MM.1S (cell line): Measurements from ENCODE around the gene RBM28.

Source experiments
- DNase-seq: peaks from one replicate; pipeline ENCODE4 v3.0.0-alpha.2; 2015
- H2AFZ ChIP-seq: fragments of 300-600 bp; sonication (generic); 2 replicates; pipeline ENCODE4 v1.6.0; 2016; ENCODE audit warnings: antibody characterized with exemption, low read length
- H3F3A ChIP-seq: fragments of 300-600 bp; sonication (generic); 2 replicates; pipeline ENCODE4 v1.6.1; 2016; ENCODE audit warnings: mild to moderate bottlenecking, antibody characterized with exemption, low read length, moderate library complexity, mixed read lengths; ENCODE audit not compliant: insufficient read depth
- H3K27ac ChIP-seq: fragments of 300-600 bp; sonication (generic); 2 replicates; pipeline ENCODE4 v1.5.1; 2016; ENCODE audit warnings: mild to moderate bottlenecking, low read length
- H3K27me3 ChIP-seq: fragments of 300-600 bp; sonication (generic); replicated peaks from 2 replicates; pipeline ENCODE4 v1.6.0; 2016; ENCODE audit warnings: low read length; ENCODE audit not compliant: insufficient read depth
- H3K36me3 ChIP-seq: fragments of 300-600 bp; sonication (generic); replicated peaks from 2 replicates; pipeline ENCODE4 v1.6.1; 2016; ENCODE audit warnings: mild to moderate bottlenecking, low read length, mixed read lengths; ENCODE audit not compliant: insufficient read depth
- H3K4me1 ChIP-seq: fragments of 300-600 bp; sonication (generic); 2 replicates; pipeline ENCODE4 v1.6.1; 2016; ENCODE audit warnings: low read length, mixed read lengths
- H3K4me2 ChIP-seq: fragments of 300-600 bp; sonication (generic); 2 replicates; pipeline ENCODE4 v1.6.0; 2016; ENCODE audit warnings: low read depth, low read length
- H3K4me3 ChIP-seq: fragments of 300-600 bp; sonication (generic); 2 replicates; pipeline ENCODE4 v1.5.1; 2016; ENCODE audit warnings: low read length, mixed read lengths
- H3K79me2 ChIP-seq: fragments of 300-600 bp; sonication (generic); 2 replicates; pipeline ENCODE4 v1.6.1; 2016; ENCODE audit warnings: mixed run types, low read length, mixed read lengths
- H3K9ac ChIP-seq: fragments of 300-600 bp; sonication (generic); 2 replicates; pipeline ENCODE4 v1.6.1; 2016; ENCODE audit warnings: low read length, mixed read lengths
- H3K9me2 ChIP-seq: fragments of 300-600 bp; sonication (generic); replicated peaks from 2 replicates; pipeline ENCODE4 v1.6.1; 2016; ENCODE audit warnings: mild to moderate bottlenecking, low read length, mixed read lengths; ENCODE audit not compliant: insufficient read depth
- H3K9me3 ChIP-seq: fragments of 300-600 bp; sonication (generic); replicated peaks from 2 replicates; pipeline ENCODE4 v1.6.1; 2016; ENCODE audit warnings: mild to moderate bottlenecking, low read length, mixed read lengths; ENCODE audit not compliant: insufficient read depth
- H4K20me1 ChIP-seq: fragments of 300-600 bp; sonication (generic); 2 replicates; pipeline ENCODE4 v1.6.1; 2016; ENCODE audit warnings: mild to moderate bottlenecking, low read length, moderate library complexity, mixed read lengths; ENCODE audit not compliant: insufficient read depth
- CTCF ChIP-seq: fragments of 300-600 bp; sonication (generic); IDR thresholded peaks from 2 replicates; pipeline ENCODE4 v1.5.1; 2016; ENCODE audit warnings: antibody characterized with exemption, low read length, mixed read lengths
- EZH2 ChIP-seq: fragments of 300-600 bp; sonication (generic); optimal IDR thresholded peaks from 2 replicates; pipeline ENCODE3; 2017; ENCODE audit warnings: low read depth, mild to moderate bottlenecking, antibody characterized with exemption, low read length, mixed read lengths
- EZH2phosphoT487 ChIP-seq: fragments of 300-600 bp; sonication (generic); IDR thresholded peaks from 2 replicates; pipeline ENCODE4 v1.6.1; 2018; ENCODE audit warnings: antibody characterized with exemption, low read length

RBM28 gene

GRCh38 chr7:128324368-128324680 is 19.4 kb downstream of the RBM28 start:
- no peaks in the 10 kb centered on the region for H3K9me3 ChIP-seq
- H3K27ac ChIP-seq = no peak overlapping the region
- H3K9ac ChIP-seq = no peak overlapping the region
- no peaks in the 10 kb centered on the region for H3K9me2 ChIP-seq
- no peak overlapping the region for H3K4me3 ChIP-seq
- H3K4me1 ChIP-seq = no peaks in the 10 kb centered on the region
- H3K36me3 ChIP-seq = peaks cover 14% of the 10 kb centered on the region
- no peaks in the 10 kb centered on the region for H3K79me2 ChIP-seq
- H3K4me2 ChIP-seq = no peak overlapping the region
- no peak for DNase-seq
- H2AFZ ChIP-seq = no peak overlapping the region
- no peaks in the 10 kb centered on the region for H3F3A ChIP-seq
- no peaks in the 10 kb centered on the region for H4K20me1 ChIP-seq
- H3K27me3 ChIP-seq = no peaks in the 10 kb centered on the region
- TF ChIP-seq CTCF (no peak), EZH2phosphoT487 (no peak), EZH2 (no peak)

- H3K4me1 ChIP-seq = no peaks in the 10 kb centered on the region
- no peaks in the 10 kb centered on the region for H3F3A ChIP-seq
- no peak overlapping the region for H3K4me2 ChIP-seq
- TF ChIP-seq EZH2 = no peak
- TF ChIP-seq EZH2phosphoT487 = no peak
- no peaks in the 10 kb centered on the region for H4K20me1 ChIP-seq
- no peak overlapping the region for H2AFZ ChIP-seq
- no peak for DNase-seq
- no peaks in the 10 kb centered on the region for H3K27me3 ChIP-seq
- H3K27ac ChIP-seq = no peak overlapping the region
- no peaks in the 10 kb centered on the region for H3K9me3 ChIP-seq
- H3K9ac ChIP-seq = no peak overlapping the region
- peaks cover 20% of the 10 kb centered on the region for H3K36me3 ChIP-seq
- no peak overlapping the region for H3K4me3 ChIP-seq
- H3K9me2 ChIP-seq = no peaks in the 10 kb centered on the region
- H3K79me2 ChIP-seq = no peaks in the 10 kb centered on the region
These were observed 20.0 kb downstream of the RBM28 start for GRCh38 chr7:128323459-128324367.

- Histone ChIP-seq H3K9ac (no peak overlapping the region), H3K9me3 (no peaks in the 10 kb centered on the region), H2AFZ (no peak overlapping the region), H3K9me2 (no peaks in the 10 kb centered on the region), H3K79me2 (no peaks in the 10 kb centered on the region), H3K4me2 (no peak overlapping the region), H3K4me1 (no peaks in the 10 kb centered on the region), H3K27ac (no peak overlapping the region), H3F3A (no peaks in the 10 kb centered on the region), H3K27me3 (no peaks in the 10 kb centered on the region), H4K20me1 (no peaks in the 10 kb centered on the region), H3K4me3 (no peak overlapping the region), H3K36me3 (peaks cover 22% of the 10 kb centered on the region)
- DNase-seq = no peak
- TF ChIP-seq CTCF = no peak
- no peak for TF ChIP-seq EZH2phosphoT487
- no peak for TF ChIP-seq EZH2
These were observed 20.7 kb downstream of the RBM28 start for GRCh38 chr7:128323040-128323439.

- peaks cover 27% of the 10 kb centered on the region for H3K36me3 ChIP-seq
- DNase-seq = peak; percentile 43
These were observed 21.6 kb downstream of the RBM28 start for GRCh38 chr7:128322040-128322643.

More at GRCh38 chr7:128322040-128322643, 21.6 kb downstream of the RBM28 start:
- no peak overlapping the region for H3K27ac ChIP-seq
- no peak overlapping the region for H2AFZ ChIP-seq
- H3K9me2 ChIP-seq = no peaks in the 10 kb centered on the region
- TF ChIP-seq CTCF (peak; percentile 52), EZH2 (no peak)
- no peaks in the 10 kb centered on the region for H4K20me1 ChIP-seq
- no peaks in the 10 kb centered on the region for H3K9me3 ChIP-seq
- H3K4me2 ChIP-seq = no peak overlapping the region
- no peaks in the 10 kb centered on the region for H3K79me2 ChIP-seq
- H3K4me1 ChIP-seq = no peaks in the 10 kb centered on the region
- H3F3A ChIP-seq = no peaks in the 10 kb centered on the region
- no peaks in the 10 kb centered on the region for H3K27me3 ChIP-seq
- H3K4me3 ChIP-seq = no peak overlapping the region
- no peak overlapping the region for H3K9ac ChIP-seq
